Endothelial cell of umbilical vein (primary cell): ENCODE data around the gene CLDN6. TPM values are rescaled to one million over a fixed set of nuclear protein-coding genes. Genes with fewer than 3 reads are reported as not detected.

Experiments
- BruUV-seq: library from RNA; stranded (reverse); fragments of 400-500 nt; replicated peaks from 2 replicates; lab custom pipeline; 2021; lab: Mats Ljungman, UMichigan
- CTCF ChIA-PET: fragments of 300-600, 350-600 bp; sonication (Branson Sonifier 250); formaldehyde crosslinking; loops from one replicate; lab custom pipeline; 2021; ENCODE audit warnings: antibody characterized with exemption, inconsistent platforms; lab: Charles Lee
- POLR2A ChIA-PET: fragments of 300-600, 350-600 bp; sonication (Branson Sonifier 250); formaldehyde crosslinking; loops from one replicate; lab custom pipeline; 2021; ENCODE audit warnings: antibody characterized with exemption, inconsistent platforms; lab: Charles Lee
- DNase-seq: peaks from one replicate; pipeline ENCODE4 v3.0.0-alpha.2; 2011; ENCODE audit warnings: low read depth, low spot score
- FAIRE-seq: peaks from 2 replicates; lab custom pipeline; 2011; peaks lifted over from hg19 to GRCh38; lab: Jason Lieb, UNC
- H2AFZ ChIP-seq: 2 replicates; pipeline ENCODE4 v1.6.0; 2012; ENCODE audit warnings: low read depth, low read length, control low read depth, inconsistent platforms
- H3K27ac ChIP-seq: 2 replicates; pipeline ENCODE4 v1.5.1; 2011; ENCODE audit warnings: low read depth, mild to moderate bottlenecking, control low read depth, low read length, moderate library complexity; ENCODE audit not compliant: insufficient read depth
- H3K27me3 ChIP-seq, 2 experiments: 2 replicates each; pipeline versions ENCODE4 v1.6.0 to v1.6.1; 2011; ENCODE audit warnings: low read length in 2 of 2, mixed read lengths in 1 of 2; ENCODE audit not compliant: control insufficient read depth in 2 of 2, insufficient read depth in 2 of 2
- H3K36me3 ChIP-seq, 2 experiments: 2 replicates in 1 of 2; 3 replicates in 1 of 2; pipeline ENCODE4 v1.5.1; 2011; ENCODE audit warnings: low read length in 2 of 2, mild to moderate bottlenecking in 1 of 2, moderate library complexity in 1 of 2; ENCODE audit not compliant: control insufficient read depth in 2 of 2, insufficient read depth in 2 of 2; ENCODE audit errors: extremely low read depth in 1 of 2
- H3K4me1 ChIP-seq: 3 replicates; pipeline ENCODE4 v1.5.1; 2011; ENCODE audit warnings: mild to moderate bottlenecking, low read length; ENCODE audit not compliant: control insufficient read depth, insufficient read depth; ENCODE audit errors: extremely low read depth
- H3K4me2 ChIP-seq: 2 replicates; pipeline ENCODE4 v1.6.1; 2011; ENCODE audit warnings: low read length, control low read depth, mixed read lengths; ENCODE audit not compliant: insufficient read depth
- H3K4me3 ChIP-seq, 3 experiments: fragments of 200-600 bp in 1 of 3; sonication (generic), shearing (Covaris generic) in 1 of 3; replicated peaks in 1 of 3; 2 replicates each; pipeline ENCODE4 v1.5.1; 2011 to 2016; ENCODE audit warnings: control low read depth in 3 of 3, low read length in 3 of 3, mild to moderate bottlenecking in 2 of 3, inconsistent platforms in 1 of 3, low read depth in 1 of 3, moderate library complexity in 1 of 3; ENCODE audit not compliant: insufficient read depth in 1 of 3
- H3K79me2 ChIP-seq: 2 replicates; pipeline ENCODE4 v1.6.0; 2012; ENCODE audit warnings: low read length, inconsistent platforms; ENCODE audit not compliant: control insufficient read depth, insufficient read depth
- H3K9ac ChIP-seq: replicated peaks from 2 replicates; pipeline ENCODE3; 2011; ENCODE audit warnings: low read length, control low read depth; ENCODE audit not compliant: insufficient read depth; ENCODE audit errors: extremely low read depth
- H3K9me1 ChIP-seq: replicated peaks from 3 replicates; pipeline ENCODE4 v1.6.0; 2011; ENCODE audit warnings: mild to moderate bottlenecking, low read length; ENCODE audit not compliant: control insufficient read depth, insufficient read depth; ENCODE audit errors: extremely low read depth
- H3K9me3 ChIP-seq: replicated peaks from 2 replicates; pipeline ENCODE4 v1.5.1; 2012; ENCODE audit warnings: low read length, inconsistent platforms; ENCODE audit not compliant: control insufficient read depth, insufficient read depth
- H4K20me1 ChIP-seq: replicated peaks from 2 replicates; pipeline ENCODE3; 2011; ENCODE audit warnings: mild to moderate bottlenecking, low read length; ENCODE audit not compliant: control insufficient read depth, insufficient read depth; ENCODE audit errors: extremely low read depth
- MYC ChIP-seq: IDR thresholded peaks from one replicate; pipeline ENCODE4 v1.6.1; 2011; ENCODE audit warnings: mild to moderate bottlenecking, low read depth, low read length
- POLR2A ChIP-seq: IDR thresholded peaks from 2 replicates; pipeline ENCODE4 v1.6.1; 2012; ENCODE audit warnings: low read depth, mild to moderate bottlenecking, control low read depth, low read length
- POLR2AphosphoS5 ChIP-seq: IDR thresholded peaks from 2 replicates; pipeline ENCODE4 v1.6.1; 2012; ENCODE audit warnings: low read depth, mild to moderate bottlenecking, control low read depth, low read length, moderate library complexity; ENCODE audit not compliant: insufficient read depth
- dilution Hi-C: fragments of 300-500 bp; cut with MboI; formaldehyde crosslinking; loops from one replicate; pipeline ENCODE4 v1.15.0; 2019; ENCODE audit warnings: low sequenced_read_pairs; ENCODE audit not compliant: extremely low pct_ligation_motif_present
- intact Hi-C: fragments of 100-400 bp; cut with micrococcal nuclease; formaldehyde crosslinking; loops from one replicate; pipeline ENCODE4 v1.10.0; 2022
- polyA plus RNA-seq, 4 experiments: library from polyadenylated mRNA; depleted of rRNA in 3 of 4; stranded (reverse) in 3 of 4; unstranded in 1 of 4; fragments of >200 nt; gene quantifications; 2 replicates each; pipeline versions ENCODE4 v1.2.1 to v1.2.3, GENCODE V29; 2011 to 2012; ENCODE audit warnings: missing spikeins in 1 of 4
- total RNA-seq: library from RNA; stranded (reverse); gene quantifications from 2 replicates; pipeline ENCODE4 v1.2.3, GENCODE V29; 2021
- TF ChIP-seq, protein P1 (sequence below), 2 donors: IDR thresholded peaks; 1 replicate in 1 of 2; 2 replicates in 1 of 2; pipeline ENCODE4 v1.5.1; 2011; ENCODE audit warnings: low read length in 2 of 2, mild to moderate bottlenecking in 2 of 2, moderate library complexity in 2 of 2, control low read depth in 1 of 2, inconsistent platforms in 1 of 2, low read depth in 1 of 2; ENCODE audit not compliant: insufficient read depth in 1 of 2; ENCODE audit errors: extremely low read depth in 1 of 2

CLDN6 gene
- total and polyA plus RNA-seq, 2 donors (not counting 3 experiments of a cell fraction or from before 2014, with no cell fraction given), result 0.28 TPM; not detected in 1

GRCh38 chr16:3023669-3024478, 5.9 kb upstream of the CLDN6 start, which contains the start of the genes HCFC1R1 and THOC6:
TSS of gene HCFC1R1 (minus strand) at chr16:3023942. CDS start at chr16:3023941, 1 bp downstream.
TSS of gene THOC6 (plus strand) at chr16:3024035. CDS start at chr16:3024327, 292 bp downstream.
- ChIA-PET CTCF (interaction anchor here (1.4 to 6.1 kb wide), 3 partner anchors 7 to 78 kb away, joined by 4 to 52 read pairs (median 9); no protein-coding TSS in a partner anchor), POLR2A (interaction anchor here (0.7 kb wide), 2 partner anchors 19 to 272 kb away, joined by 4 read pairs; no protein-coding TSS in a partner anchor)
- H3K36me3 ChIP-seq, result peaks cover 0 to 9% of the 10 kb centered on the region in 2 experiments
- H3K27me3 ChIP-seq, result peaks cover under 1 to 2% of the 10 kb centered on the region in 2 experiments
- dilution Hi-C loops, result no loop called here
- peak within 1 kb of the TSS; percentile 83 for H3K4me2 ChIP-seq
- no peaks in the 10 kb centered on the region for H3K9me3 ChIP-seq
- intact Hi-C loops, result no loop called here
- H3K4me1 ChIP-seq, result peaks cover 18% of the 10 kb centered on the region
- FAIRE-seq (peak; percentile 97), DNase-seq (peak; percentile 98)
- TF ChIP-seq POLR2AphosphoS5 (peak; percentile 97), MYC (peak; percentile 36), POLR2A (peak; percentile 62)
- TF ChIP-seq, protein P1, sequence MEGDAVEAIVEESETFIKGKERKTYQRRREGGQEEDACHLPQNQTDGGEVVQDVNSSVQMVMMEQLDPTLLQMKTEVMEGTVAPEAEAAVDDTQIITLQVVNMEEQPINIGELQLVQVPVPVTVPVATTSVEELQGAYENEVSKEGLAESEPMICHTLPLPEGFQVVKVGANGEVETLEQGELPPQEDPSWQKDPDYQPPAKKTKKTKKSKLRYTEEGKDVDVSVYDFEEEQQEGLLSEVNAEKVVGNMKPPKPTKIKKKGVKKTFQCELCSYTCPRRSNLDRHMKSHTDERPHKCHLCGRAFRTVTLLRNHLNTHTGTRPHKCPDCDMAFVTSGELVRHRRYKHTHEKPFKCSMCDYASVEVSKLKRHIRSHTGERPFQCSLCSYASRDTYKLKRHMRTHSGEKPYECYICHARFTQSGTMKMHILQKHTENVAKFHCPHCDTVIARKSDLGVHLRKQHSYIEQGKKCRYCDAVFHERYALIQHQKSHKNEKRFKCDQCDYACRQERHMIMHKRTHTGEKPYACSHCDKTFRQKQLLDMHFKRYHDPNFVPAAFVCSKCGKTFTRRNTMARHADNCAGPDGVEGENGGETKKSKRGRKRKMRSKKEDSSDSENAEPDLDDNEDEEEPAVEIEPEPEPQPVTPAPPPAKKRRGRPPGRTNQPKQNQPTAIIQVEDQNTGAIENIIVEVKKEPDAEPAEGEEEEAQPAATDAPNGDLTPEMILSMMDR (IDR thresholded peaks at IDR 0.05; ENCODE audit: extremely low read depth in 1 of 2, insufficient read depth in 1 of 2, low read depth in 1 of 2, low read length in 2 of 2), result no peak
- H2AFZ ChIP-seq, result no peak within 1 kb of the TSS
- no peaks in the 10 kb centered on the region for H3K9me1 ChIP-seq
- peaks cover 2% of the 10 kb centered on the region for H3K79me2 ChIP-seq
- BruUV-seq, result no TSS peak
- peak within 1 kb of the TSS; percentile 0 to 61 (median 53) for H3K4me3 ChIP-seq
- H3K27ac ChIP-seq, result peak within 1 kb of the TSS; percentile 98
- H4K20me1 ChIP-seq, result no peaks in the 10 kb centered on the region
- peak within 1 kb of the TSS; percentile 90 for H3K9ac ChIP-seq
